Esophagus squamous epithelium (tissue), 4 donors: ENCODE results near the gene PTCH1.

Source experiments
- POLR2A ChIP-seq, 4 donors: fragments of 450-650 bp; IDR thresholded peaks; one replicate each; pipeline ENCODE4 v1.6.1; 2017; ENCODE audit warnings: antibody characterized with exemption in 4 of 4, mild to moderate bottlenecking in 4 of 4, moderate library complexity in 3 of 4
- TF ChIP-seq, protein P1 (sequence below), 6 experiments: fragments of 450-650 bp in 4 of 6; fragments of 200-600 bp in 2 of 6; sonication (generic) in 2 of 6; IDR thresholded peaks; one replicate each; pipeline ENCODE4 v1.5.1; 2016 to 2019; ENCODE audit warnings: antibody characterized with exemption in 6 of 6, mild to moderate bottlenecking in 4 of 6, moderate library complexity in 4 of 6

DNA sequence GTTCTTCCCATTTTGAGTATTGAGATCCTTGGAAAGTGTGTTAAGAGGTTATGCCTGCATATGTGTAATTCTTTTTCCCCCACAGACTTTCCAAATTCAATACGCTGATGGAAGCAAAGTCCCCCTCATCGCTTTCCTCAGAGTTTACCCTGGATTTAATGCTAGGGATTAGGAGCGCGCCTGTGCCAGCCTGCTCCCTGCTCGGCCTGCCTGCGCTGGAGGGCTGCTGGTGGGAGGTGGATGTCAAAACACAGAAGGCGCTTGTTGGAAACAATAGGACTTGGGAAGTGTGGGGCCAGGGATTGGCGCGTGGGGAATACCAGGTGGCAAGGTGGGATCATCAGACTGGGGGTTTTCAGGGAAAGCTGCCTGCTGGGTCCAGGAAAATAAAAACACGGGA, 39.8 kb upstream of the PTCH1 start:
- TF ChIP-seq POLR2A (IDR thresholded peaks at IDR 0.05), result no peak
- TF ChIP-seq, protein P1, sequence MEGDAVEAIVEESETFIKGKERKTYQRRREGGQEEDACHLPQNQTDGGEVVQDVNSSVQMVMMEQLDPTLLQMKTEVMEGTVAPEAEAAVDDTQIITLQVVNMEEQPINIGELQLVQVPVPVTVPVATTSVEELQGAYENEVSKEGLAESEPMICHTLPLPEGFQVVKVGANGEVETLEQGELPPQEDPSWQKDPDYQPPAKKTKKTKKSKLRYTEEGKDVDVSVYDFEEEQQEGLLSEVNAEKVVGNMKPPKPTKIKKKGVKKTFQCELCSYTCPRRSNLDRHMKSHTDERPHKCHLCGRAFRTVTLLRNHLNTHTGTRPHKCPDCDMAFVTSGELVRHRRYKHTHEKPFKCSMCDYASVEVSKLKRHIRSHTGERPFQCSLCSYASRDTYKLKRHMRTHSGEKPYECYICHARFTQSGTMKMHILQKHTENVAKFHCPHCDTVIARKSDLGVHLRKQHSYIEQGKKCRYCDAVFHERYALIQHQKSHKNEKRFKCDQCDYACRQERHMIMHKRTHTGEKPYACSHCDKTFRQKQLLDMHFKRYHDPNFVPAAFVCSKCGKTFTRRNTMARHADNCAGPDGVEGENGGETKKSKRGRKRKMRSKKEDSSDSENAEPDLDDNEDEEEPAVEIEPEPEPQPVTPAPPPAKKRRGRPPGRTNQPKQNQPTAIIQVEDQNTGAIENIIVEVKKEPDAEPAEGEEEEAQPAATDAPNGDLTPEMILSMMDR (IDR thresholded peaks at IDR 0.05), result no peak
